ENCODE measurements around the gene SIMC1. TPM values are rescaled to one million over a fixed set of nuclear protein-coding genes. Genes with fewer than 3 reads are reported as not detected.
"Not testable (repeated sequence)": the region's sequence is repeated elsewhere in the genome, so short reads cannot be mapped to it uniquely, and the experiment has no call there.

SIMC1 gene
- polyA plus RNA-seq (ENCODE audit: insufficient read length in 4 of 4) = 10 to 100 TPM; 17.6 to 22.6 (median 19.6) TPM

DNA sequence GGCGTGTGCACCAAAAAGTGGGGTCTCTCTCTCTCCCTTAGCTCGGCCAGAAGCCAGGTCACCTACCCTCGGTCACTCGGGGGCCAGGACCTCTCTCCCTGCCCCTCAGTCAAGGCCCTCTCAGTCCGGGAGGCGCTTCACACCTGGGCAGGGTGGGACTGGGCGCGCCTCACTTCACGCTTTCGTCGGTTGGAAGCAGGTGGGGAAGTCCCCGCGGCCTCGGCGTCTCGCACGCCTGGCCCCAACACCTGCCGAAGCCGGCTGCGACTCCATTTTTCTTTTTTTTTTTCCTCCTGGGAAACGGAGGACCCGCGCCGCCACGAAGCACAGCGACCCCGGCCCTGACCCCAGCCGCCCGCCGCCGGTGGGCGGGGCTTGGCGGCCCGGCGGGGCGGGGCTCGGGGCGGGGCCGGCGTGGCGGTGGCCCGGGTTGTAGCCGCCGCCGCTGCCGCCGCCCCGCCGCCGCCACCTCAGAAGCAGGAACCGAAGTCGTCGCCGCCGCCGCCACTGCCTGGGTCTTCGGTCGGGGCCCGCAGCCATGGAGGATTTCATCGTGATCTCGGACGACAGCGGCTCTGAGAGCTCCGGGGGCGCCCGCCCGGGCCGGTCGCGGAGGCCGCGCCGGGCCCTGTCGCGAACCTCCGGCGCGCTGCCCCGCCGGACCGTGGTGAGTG lies at the start of gene SIMC1:
SIMC1 (plus strand) TSS at position 454 of the 674 bp plus-strand sequence; CDS start at position 539, 85 bp downstream.
- DNase-seq (ENCODE audit: low read depth in 4 of 4, low spot score in 2 of 4) = not testable (repeated sequence)

- no peak for DNase-seq (ENCODE audit: low read depth in 4 of 4, low spot score in 2 of 4)
Measured at GRCh38 chr5:176188506-176189193, 49.6 kb upstream of the SIMC1 start.

DNA sequence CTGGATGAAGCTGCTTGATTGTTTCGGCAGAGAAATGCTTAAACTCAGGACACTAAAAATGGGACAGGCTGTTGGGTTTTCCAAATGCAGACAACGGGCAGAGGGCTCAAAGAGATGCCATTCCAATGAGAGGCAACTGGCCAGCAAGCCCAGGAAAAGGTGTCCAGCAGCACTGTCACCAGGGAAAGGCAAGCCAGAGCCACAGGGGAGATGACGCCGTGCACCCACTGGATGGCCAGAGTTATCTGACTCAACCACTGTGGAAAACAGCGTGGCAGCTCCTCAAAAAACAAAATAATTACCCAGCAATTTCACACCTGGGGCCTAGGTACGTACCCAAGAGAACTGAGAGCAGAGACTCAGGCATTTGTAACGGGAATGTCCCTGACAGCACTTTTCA lies 48.4 kb upstream of the SIMC1 start:
- DNase-seq (ENCODE audit: low read depth in 4 of 4, low spot score in 2 of 4) = no peak

DNA sequence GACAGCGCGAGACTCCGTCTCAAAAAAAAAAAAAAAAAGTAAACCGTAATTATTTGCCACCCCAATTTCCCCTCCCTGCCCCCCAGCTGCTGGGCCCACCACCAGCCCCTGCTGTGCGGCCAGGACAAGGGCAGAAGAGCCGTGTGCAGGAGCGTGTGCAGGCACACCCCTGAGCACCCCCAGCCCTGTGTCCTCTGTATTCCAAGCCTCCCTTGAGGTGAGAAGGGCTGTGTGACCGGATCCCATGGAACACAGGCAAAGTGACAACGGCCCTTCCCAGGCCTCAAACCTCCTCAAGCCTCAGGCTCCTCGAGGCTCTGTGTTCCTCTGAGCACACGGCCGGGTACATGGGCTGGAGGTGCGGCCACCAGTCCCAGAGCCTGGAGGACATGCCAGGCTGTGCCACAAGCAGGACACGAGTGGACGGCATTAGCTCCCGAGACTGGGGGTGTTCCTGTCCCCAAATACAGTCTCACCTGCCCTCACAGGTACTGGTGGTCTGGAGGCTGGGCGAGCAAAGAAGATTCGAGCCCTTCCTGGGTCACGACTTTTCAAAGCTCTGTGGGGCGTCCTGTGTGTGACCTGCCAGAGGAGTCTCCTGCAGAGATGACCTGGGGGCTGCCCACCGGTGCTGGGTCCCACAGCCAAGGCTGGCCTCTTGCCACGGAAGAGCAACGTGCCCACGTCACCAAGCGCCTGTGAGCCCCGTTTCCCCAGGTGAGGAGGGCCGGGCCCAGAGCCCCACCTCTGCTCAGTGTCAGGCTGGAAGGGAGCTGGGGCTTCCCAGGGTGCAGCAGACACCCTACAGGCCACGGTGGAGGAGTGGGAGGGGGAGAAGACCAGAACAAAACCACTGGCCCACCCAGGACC lies 47.1 kb upstream of the SIMC1 start:
- no peak for DNase-seq (ENCODE audit: low read depth in 4 of 4, low spot score in 2 of 4)

DNA sequence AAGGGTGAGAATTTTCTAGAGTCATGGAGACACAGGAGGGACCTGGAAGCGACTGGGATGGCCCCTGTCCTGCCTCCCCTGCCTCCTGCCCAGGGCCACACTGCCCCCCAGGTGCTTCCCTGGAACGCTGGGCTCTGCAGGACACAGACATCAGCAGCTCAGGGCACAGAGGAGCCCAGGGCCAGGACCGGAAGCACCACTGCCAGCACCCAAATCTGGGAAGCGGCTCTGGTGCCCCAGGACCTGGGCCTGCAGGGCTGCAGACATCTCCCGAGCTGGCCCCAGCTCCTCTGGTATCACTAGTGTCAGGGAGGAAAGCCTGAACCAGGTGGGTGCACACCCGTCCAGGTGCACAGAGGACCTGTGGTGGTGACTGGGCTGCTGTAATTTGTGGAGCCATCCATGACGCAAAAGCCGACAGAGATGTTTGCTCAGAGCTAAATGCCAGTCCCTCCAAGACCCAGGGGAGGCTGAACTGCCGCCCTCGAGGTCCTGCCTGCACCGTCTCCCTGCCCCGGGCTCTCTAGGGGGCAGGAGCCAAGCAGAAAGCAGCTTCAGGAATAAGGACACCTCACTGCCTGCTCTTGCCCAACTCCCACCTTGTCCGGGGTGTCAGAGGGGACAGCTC lies 46.0 kb upstream of the SIMC1 start:
- DNase-seq (ENCODE audit: low read depth in 4 of 4, low spot score in 2 of 4) = no peak

GRCh38 chr5:176192722-176193117 lies 45.5 kb upstream of the SIMC1 start:
- not testable (repeated sequence) for DNase-seq (ENCODE audit: low read depth in 4 of 4, low spot score in 2 of 4)

DNA sequence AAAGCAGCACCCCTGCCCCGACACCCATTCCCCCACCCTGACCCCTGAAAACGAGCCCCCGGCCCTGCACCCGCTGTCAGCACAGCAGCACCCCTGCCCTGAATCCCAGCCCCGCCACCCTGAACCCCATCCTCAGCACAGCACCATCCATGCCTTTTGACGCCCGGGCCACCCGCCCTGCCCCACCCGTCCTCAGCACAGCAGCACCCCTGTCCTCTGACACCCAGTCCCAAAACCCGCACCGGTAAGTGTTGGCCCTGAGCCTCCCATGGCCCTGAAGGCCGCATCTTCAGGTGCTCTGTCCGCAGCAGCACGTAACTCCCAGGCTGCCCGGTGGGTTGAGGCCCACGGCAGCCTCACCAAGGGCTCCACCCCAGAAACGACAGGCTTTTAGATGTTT lies 44.6 kb upstream of the SIMC1 start:
- DNase-seq (ENCODE audit: low read depth in 4 of 4, low spot score in 2 of 4) = not testable (repeated sequence)

DNA sequence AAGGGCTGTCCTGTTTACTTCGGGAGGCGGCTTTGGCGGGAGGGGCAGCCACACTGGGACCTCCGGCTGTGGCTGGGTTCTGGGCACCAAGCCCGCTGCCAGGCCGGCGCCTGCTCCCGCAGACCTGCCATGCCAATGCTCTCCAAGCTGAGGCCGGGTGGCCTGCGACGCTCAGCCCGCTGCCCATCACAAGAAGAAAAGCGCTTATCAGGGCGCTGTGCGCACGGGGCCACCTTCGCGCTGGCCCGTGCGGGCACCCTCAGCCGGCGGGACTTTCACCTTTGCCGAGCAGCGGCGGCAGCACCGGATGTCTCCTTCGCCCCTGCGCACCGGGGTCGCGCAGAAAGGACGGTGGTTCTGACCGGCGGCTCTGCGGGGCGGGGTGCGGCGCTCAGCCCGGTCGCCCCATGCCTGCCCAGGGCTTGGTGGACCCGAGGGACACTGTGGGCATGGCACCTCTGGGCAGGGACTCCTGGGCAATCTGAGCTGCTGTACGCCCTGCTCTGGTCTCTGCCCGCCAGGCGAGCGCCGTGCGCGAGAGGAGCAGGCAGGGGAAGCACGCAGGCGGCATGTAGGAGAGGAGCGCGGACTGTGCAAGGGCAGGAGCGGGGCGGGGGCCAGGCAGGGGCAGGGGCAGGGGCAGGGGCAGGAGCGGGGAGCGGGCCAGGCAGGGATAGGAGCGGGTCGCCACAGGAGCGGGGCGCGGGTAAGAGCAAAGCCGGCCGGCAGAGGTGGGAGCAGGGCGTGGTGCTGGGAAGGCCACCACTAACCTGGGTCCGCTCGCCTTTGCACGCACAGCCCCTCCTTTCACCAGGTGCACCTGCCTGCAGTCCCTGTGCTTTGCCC lies 43.8 kb upstream of the SIMC1 start:
- not testable (repeated sequence) for DNase-seq (ENCODE audit: low read depth in 4 of 4, low spot score in 2 of 4)

DNA sequence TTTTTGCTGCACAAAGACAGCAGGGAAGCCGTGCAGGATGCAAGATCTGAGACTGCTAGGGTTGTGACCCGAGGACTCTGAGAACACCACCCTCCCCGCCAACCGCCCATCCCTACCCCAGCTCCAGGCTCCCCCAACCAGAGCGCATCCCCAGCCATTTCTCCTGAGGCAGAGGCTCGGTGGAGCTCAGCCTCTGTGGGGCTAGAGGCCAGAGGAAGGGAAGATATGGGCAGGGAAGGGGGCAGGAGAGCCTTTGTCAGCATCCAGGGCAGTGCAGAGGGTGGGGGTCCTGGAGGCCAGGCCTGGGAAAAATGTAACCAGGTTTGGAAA lies 43.2 kb upstream of the SIMC1 start:
- not testable (repeated sequence) for DNase-seq (ENCODE audit: low read depth in 4 of 4, low spot score in 2 of 4)

DNA sequence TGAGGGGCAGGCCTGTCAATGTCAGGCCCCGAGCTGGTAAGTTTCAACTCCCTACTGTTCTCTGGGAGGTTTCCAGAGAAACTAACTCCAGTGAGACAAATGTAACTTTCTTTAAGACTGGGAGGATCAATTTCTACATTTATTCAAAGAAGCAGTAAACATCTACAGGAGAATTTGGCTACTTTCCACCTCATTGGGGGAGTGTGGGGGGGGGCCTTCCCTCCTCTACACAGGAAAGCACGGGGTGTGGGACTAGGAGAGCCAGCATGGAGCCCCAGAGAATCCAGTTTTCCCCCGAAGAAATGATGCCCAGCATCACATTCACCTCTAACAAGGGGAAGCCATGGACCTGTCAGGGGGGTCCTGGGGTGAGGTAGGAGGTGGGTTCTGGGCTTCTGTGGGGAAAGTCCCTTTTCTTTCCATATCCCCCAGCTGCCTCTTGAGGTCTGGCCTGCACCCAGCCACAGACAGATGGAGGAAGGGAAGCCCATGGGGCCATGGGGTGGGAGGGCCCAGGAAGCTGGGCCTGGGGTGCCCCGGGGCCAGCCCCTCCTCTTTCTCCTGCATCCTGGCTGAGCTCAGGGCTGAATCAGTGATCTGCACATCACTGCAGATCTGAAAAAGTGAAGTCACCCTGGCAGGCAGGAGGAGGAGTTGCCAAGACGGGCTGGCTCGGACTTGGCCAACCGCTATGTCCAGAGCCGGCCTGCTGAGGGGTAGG lies 42.6 kb upstream of the SIMC1 start:
- DNase-seq (ENCODE audit: low read depth in 4 of 4, low spot score in 2 of 4) = not testable (repeated sequence)

- not testable (repeated sequence) for DNase-seq (ENCODE audit: low read depth in 4 of 4, low spot score in 2 of 4)
Measured at GRCh38 chr5:176196781-176197180, 41.4 kb upstream of the SIMC1 start.

DNA sequence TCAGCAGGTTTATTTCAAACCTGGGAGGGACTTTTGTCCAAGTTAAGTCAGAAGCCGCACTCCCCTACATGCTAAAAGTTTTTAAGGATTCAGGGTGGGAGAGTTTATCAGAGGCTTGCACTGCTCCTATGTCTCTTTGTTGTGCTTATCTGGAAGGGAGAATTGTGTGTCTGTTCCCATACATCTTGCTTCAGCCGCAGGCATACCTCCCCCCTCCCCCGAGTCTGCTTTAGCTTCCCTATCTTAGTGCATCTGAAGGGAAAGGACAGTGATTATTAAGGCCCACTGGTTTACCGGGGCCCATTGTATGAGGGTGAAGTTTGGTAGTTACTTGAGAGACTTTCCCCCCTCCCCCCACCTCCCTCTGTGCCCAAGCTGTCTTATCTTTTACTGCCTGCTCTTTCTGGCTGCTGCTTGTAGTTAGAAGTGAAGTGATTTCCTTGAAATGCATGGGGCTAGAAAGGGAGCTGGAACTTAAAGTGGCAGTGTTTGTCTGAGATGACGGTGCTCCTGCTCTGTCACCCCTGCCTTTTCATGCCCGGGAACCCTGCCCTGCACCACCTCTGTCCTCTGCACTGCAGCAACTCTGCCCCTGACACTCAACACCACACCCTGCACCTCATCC lies 40.9 kb upstream of the SIMC1 start:
- DNase-seq (ENCODE audit: low read depth in 4 of 4, low spot score in 2 of 4) = not testable (repeated sequence)

- not testable (repeated sequence) for DNase-seq (ENCODE audit: low read depth in 4 of 4, low spot score in 2 of 4)
Measured at GRCh38 chr5:176198299-176198698, 39.9 kb upstream of the SIMC1 start.

- DNase-seq (ENCODE audit: low read depth in 4 of 4, low spot score in 2 of 4) = not testable (repeated sequence)
Measured at GRCh38 chr5:176198991-176199733, 39.1 kb upstream of the SIMC1 start.

GRCh38 chr5:176199803-176200399 lies 38.3 kb upstream of the SIMC1 start:
- DNase-seq (ENCODE audit: low read depth in 4 of 4, low spot score in 2 of 4) = not testable (repeated sequence)

DNA sequence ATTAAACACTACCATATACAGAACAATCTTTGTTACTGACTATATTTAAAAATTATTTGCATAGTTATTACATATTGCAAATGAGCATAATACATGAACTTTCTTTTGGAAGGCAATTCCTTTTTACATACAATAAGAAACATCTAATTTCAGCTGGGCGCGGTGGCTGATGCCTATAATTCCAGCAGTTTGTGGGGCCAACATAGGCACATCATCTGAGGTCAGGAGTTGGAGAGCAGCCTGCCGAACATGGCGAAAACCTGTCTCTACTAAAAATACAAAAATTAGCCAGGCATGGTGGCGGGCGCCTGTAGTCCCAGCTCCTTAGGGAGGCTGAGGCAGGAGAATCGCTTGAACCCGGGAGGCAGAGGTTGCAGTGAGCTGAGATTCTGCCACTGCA lies 36.4 kb upstream of the SIMC1 start:
- DNase-seq (ENCODE audit: low read depth in 4 of 4, low spot score in 2 of 4) = no peak

DNA sequence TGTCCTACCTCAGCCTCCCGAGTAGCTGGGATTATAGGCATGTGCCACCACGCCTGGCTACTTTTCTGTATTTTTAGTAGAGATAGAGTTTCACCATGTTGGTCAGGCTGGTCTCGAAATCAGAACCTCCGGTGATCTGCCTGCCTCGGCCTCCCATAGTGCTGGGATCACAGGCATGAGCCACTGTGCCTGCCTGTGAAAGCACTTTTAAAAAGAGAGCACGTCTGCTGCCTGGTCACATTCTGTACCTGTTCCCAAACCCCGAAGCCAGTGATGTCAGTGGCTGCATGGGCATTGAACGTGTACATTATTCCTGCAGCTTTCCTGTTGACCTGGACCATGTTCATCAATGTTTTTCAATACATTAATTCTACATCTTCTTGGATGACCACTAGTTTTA lies 35.1 kb upstream of the SIMC1 start:
- DNase-seq (ENCODE audit: low read depth in 4 of 4, low spot score in 2 of 4) = no peak

- DNase-seq (ENCODE audit: low read depth in 4 of 4, low spot score in 2 of 4) = not testable (repeated sequence)
Measured at GRCh38 chr5:176203535-176203934, 34.7 kb upstream of the SIMC1 start.
